Measurements from ENCODE around the gene OSBPL5. TPM values are rescaled to one million over a fixed set of nuclear protein-coding genes. Genes with fewer than 3 reads are reported as not detected.

The OSBPL5 gene
- total RNA-seq, 1 experiment from 2014 or later = 6.4 TPM

DNA sequence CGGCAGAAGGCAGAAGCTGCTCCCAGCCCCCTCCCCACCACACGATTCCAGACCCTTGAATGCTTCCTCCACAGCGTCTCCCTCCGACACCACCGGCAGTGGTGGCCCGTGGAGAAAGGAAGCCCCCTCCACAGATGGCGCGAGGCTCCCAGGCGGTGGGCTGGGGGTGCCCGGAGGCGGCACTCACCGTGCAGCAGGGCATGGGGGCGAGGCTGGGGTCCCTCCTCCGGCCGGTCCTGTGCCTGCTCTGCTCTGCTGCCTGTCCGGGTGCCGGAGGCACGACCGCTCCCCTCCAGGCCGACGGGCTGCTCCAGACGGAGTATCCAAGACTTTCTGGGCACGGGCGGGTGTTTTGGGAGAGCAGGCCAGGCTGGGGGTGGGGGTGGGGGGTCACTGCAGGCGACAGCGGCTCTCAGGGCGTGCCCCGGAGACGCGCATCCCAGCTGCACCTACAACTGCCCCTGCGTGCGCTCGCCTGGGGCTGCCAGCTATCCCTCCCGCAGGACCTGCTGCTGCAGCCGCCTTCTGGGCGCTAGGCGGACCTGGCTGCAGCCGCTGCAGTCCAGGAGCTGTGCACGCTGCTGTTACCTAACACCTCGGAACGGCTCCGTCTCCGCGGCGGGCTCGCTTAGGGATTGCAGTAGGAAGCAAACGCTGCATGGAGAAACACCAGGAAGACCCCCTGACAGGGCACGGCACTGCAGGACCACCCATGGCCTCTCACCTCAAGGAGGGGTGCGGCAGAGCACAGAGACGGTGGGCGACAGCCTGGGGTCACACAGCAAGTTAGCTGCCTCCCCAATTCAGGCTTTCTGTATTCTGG is 38.3 kb upstream of the OSBPL5 start:
- no peak overlapping the region for H3K4me2 ChIP-seq
- intact Hi-C loops (cut with micrococcal nuclease; ENCODE audit: unreplicated experiment) = no loop called here
- no TSS peak for BruUV-seq (replicated peaks)
- ChIA-PET CTCF (no interaction called here), POLR2A (ENCODE audit: unreplicated experiment) (no interaction called here)
- H3K4me3 ChIP-seq = no peak overlapping the region
- no peaks in the 10 kb centered on the region for H3K9me2 ChIP-seq (ENCODE audit: insufficient read depth)
- DNase-seq = no peak
- H4K20me1 ChIP-seq (ENCODE audit: insufficient read depth) = no peaks in the 10 kb centered on the region
- H3K79me2 ChIP-seq (ENCODE audit: low read depth) = no peaks in the 10 kb centered on the region
- H3F3A ChIP-seq (ENCODE audit: insufficient read depth, low read depth) = no peaks in the 10 kb centered on the region
- peaks cover 51% of the 10 kb centered on the region for H3K27me3 ChIP-seq (ENCODE audit: insufficient read depth, low read depth)
- no peaks in the 10 kb centered on the region for H3K4me1 ChIP-seq (replicated peaks; ENCODE audit: insufficient read depth)
- no peaks in the 10 kb centered on the region for H3K9me3 ChIP-seq (ENCODE audit: insufficient read depth, low read depth)
- no peaks in the 10 kb centered on the region for H3K36me3 ChIP-seq (ENCODE audit: low read depth)
- H3K27ac ChIP-seq = no peak overlapping the region
- TF ChIP-seq, protein P1, sequence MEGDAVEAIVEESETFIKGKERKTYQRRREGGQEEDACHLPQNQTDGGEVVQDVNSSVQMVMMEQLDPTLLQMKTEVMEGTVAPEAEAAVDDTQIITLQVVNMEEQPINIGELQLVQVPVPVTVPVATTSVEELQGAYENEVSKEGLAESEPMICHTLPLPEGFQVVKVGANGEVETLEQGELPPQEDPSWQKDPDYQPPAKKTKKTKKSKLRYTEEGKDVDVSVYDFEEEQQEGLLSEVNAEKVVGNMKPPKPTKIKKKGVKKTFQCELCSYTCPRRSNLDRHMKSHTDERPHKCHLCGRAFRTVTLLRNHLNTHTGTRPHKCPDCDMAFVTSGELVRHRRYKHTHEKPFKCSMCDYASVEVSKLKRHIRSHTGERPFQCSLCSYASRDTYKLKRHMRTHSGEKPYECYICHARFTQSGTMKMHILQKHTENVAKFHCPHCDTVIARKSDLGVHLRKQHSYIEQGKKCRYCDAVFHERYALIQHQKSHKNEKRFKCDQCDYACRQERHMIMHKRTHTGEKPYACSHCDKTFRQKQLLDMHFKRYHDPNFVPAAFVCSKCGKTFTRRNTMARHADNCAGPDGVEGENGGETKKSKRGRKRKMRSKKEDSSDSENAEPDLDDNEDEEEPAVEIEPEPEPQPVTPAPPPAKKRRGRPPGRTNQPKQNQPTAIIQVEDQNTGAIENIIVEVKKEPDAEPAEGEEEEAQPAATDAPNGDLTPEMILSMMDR (conservative IDR thresholded peaks at IDR 0.05) = no peak
- no peak for TF ChIP-seq EZH2 (IDR thresholded peaks at IDR 0.05; ENCODE audit: low read depth)
- no peak overlapping the region for H2AFZ ChIP-seq

DNA sequence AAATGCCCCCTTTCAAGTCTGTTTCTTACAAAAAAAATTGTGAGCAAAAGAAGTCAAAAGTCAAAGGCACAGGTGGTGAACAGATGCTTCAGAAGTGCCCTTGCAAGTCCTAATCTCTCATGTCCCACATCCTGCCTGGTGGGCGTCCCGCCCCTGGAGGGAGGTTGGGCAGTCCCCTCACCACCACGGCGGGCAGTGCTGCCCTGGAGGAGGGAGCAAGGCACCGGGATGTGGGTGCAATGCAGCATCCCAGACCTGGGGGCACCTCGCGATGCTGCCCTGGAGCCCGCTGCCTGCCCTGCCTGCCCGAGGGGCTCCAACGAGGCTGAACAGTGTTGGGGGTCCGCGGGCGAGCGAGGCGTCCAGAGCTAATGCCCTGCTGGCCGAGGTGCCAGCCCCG is 37.6 kb upstream of the OSBPL5 start:
- H2AFZ ChIP-seq = no peak overlapping the region
- H3K9me3 ChIP-seq (ENCODE audit: insufficient read depth, low read depth) = no peaks in the 10 kb centered on the region
- H3K4me3 ChIP-seq = no peak overlapping the region
- H3K9me2 ChIP-seq (ENCODE audit: insufficient read depth) = no peaks in the 10 kb centered on the region
- no peaks in the 10 kb centered on the region for H4K20me1 ChIP-seq (ENCODE audit: insufficient read depth)
- no peak overlapping the region for H3K4me2 ChIP-seq
- no peaks in the 10 kb centered on the region for H3F3A ChIP-seq (ENCODE audit: insufficient read depth, low read depth)
- H3K79me2 ChIP-seq (ENCODE audit: low read depth) = no peaks in the 10 kb centered on the region
- BruUV-seq (replicated peaks) = no TSS peak
- no peak for DNase-seq
- H3K4me1 ChIP-seq (replicated peaks; ENCODE audit: insufficient read depth) = no peaks in the 10 kb centered on the region
- TF ChIP-seq, protein P1 (conservative IDR thresholded peaks at IDR 0.05) = no peak
- no peak for TF ChIP-seq EZH2 (IDR thresholded peaks at IDR 0.05; ENCODE audit: low read depth)
- no peak overlapping the region for H3K27ac ChIP-seq
- H3K27me3 ChIP-seq (ENCODE audit: insufficient read depth, low read depth) = peaks cover 54% of the 10 kb centered on the region
- no peaks in the 10 kb centered on the region for H3K36me3 ChIP-seq (ENCODE audit: low read depth)
- CTCF ChIA-PET = no interaction called here
- intact Hi-C loops (cut with micrococcal nuclease; ENCODE audit: unreplicated experiment) = no loop called here
- POLR2A ChIA-PET (ENCODE audit: unreplicated experiment) = no interaction called here

DNA sequence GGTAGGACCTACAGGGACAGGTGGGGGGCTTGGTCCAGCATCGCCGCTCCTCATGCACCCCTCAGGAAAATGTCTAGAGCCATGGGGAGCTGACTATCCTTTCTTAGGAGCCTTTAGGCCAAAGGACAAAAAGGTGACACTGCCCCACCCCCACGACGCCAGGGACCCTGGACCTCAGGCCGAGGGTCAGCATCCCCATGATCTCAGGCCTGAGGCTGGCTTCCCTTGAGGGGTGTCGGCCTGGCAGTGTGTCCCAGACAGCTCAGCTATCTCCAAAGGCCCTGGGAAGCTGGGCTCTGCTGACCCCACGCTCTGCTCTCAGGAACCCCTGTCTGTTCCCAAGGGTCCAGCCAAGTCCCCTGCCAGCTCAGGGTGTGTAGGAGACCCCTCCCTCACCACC is 37.2 kb upstream of the OSBPL5 start:
- no peak for TF ChIP-seq EZH2 (IDR thresholded peaks at IDR 0.05; ENCODE audit: low read depth)
- TF ChIP-seq, protein P1 (conservative IDR thresholded peaks at IDR 0.05) = no peak
- Histone ChIP-seq H3K9me2 (ENCODE audit: insufficient read depth) (no peaks in the 10 kb centered on the region), H3K79me2 (ENCODE audit: low read depth) (no peaks in the 10 kb centered on the region), H3K4me1 (replicated peaks; ENCODE audit: insufficient read depth) (no peaks in the 10 kb centered on the region), H3K4me2 (no peak overlapping the region), H2AFZ (no peak overlapping the region), H3K9me3 (ENCODE audit: insufficient read depth, low read depth) (no peaks in the 10 kb centered on the region), H4K20me1 (ENCODE audit: insufficient read depth) (no peaks in the 10 kb centered on the region), H3F3A (ENCODE audit: insufficient read depth, low read depth) (no peaks in the 10 kb centered on the region), H3K36me3 (ENCODE audit: low read depth) (no peaks in the 10 kb centered on the region), H3K4me3 (no peak overlapping the region), H3K27ac (no peak overlapping the region), H3K27me3 (ENCODE audit: insufficient read depth, low read depth) (peaks cover 54% of the 10 kb centered on the region)
- no TSS peak for BruUV-seq (replicated peaks)
- ChIA-PET POLR2A (ENCODE audit: unreplicated experiment) (no interaction called here), CTCF (no interaction called here)
- no peak for DNase-seq
- intact Hi-C loops (cut with micrococcal nuclease; ENCODE audit: unreplicated experiment) = no loop called here
